Vagina (tissue), 2 donors: ENCODE measurements around the gene PRICKLE2.

Experiments used
- POLR2A ChIP-seq, 2 donors: fragments of 450-650 bp; IDR thresholded peaks; one replicate each; pipeline ENCODE4 v1.6.1; 2017; ENCODE audit warnings: antibody characterized with exemption in 2 of 2, mild to moderate bottlenecking in 2 of 2, moderate library complexity in 2 of 2
- TF ChIP-seq, protein P1 (sequence below), 3 experiments: fragments of 450-650 bp in 2 of 3; fragments of 200-600 bp in 1 of 3; sonication (generic) in 1 of 3; IDR thresholded peaks; one replicate each; pipeline ENCODE4 v1.5.1; 2017 to 2019; ENCODE audit warnings: antibody characterized with exemption in 3 of 3, mild to moderate bottlenecking in 2 of 3, moderate library complexity in 2 of 3

DNA sequence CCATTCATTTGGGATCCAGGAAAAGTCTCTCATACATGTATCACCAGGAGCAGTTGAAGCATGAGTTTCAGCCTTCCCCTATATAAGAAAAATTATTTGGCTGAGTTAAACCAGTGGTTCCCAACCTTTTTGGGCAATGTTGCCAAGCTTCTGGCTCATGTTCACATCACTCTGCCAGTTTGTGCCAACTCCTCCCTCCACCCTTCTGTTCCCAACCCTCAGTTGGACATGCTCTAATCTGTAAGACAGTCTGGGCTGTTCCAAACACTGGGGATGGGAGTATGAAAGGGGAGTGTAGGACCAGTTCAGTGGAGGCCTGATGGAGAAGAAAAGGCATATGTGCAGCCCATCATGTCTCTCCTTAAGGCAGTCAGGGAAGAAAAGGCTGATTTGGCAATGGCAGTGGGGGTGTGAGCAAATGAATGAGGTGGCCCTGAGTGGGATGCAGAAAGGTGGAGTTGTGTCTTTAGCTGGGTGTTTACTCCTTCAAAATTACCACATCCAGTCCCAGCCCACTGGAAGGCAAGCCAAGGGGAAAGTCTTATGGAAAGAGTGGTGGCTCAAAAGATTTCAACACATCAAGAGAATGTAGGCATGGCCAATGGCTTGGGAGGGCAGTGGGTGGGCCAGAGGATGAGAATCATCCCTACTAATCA is 32.0 kb upstream of the PRICKLE2 start:
- TF ChIP-seq POLR2A (IDR thresholded peaks at IDR 0.05) = no peak
- TF ChIP-seq, protein P1, sequence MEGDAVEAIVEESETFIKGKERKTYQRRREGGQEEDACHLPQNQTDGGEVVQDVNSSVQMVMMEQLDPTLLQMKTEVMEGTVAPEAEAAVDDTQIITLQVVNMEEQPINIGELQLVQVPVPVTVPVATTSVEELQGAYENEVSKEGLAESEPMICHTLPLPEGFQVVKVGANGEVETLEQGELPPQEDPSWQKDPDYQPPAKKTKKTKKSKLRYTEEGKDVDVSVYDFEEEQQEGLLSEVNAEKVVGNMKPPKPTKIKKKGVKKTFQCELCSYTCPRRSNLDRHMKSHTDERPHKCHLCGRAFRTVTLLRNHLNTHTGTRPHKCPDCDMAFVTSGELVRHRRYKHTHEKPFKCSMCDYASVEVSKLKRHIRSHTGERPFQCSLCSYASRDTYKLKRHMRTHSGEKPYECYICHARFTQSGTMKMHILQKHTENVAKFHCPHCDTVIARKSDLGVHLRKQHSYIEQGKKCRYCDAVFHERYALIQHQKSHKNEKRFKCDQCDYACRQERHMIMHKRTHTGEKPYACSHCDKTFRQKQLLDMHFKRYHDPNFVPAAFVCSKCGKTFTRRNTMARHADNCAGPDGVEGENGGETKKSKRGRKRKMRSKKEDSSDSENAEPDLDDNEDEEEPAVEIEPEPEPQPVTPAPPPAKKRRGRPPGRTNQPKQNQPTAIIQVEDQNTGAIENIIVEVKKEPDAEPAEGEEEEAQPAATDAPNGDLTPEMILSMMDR (IDR thresholded peaks at IDR 0.05) = no peak
